ENCODE measurements around the gene ERGIC3.
"Not testable (repeated sequence)": the region's sequence is repeated elsewhere in the genome, so short reads cannot be mapped to it uniquely, and the experiment has no call there.

Gene ERGIC3

DNA sequence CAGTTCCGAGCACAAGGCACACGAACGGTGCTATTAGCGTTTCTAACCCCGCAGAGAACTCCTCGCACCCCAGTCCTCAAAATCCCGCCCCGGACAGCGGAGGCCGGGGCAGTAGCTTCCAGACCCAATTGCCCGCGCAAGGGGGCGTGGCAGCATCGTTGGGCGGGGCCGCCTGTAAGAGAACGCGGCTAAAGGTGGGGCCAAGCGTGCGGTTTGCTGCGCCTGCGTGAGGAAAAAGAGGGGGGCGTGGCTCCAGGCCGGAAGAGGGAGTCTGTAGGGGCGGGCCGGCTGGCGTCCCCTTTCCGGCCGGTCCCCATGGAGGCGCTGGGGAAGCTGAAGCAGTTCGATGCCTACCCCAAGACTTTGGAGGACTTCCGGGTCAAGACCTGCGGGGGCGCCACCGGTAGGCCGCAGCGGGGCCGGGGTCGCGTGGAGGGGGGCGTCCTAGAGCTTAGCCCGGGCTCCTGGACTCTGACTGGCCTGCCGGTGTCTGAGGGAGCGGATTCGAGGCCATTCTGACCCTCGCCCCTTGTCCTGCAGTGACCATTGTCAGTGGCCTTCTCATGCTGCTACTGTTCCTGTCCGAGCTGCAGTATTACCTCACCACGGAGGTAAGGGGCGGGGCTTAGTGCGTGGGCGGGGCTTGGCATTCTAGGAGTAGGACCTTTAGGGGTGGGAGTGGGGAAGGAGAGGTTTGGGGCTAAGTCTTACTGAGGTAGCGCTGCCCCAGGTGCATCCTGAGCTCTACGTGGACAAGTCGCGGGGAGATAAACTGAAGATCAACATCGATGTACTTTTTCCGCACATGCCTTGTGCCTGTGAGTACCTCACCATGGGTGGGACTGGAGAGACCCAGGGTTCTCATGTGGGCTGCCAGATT is at the start of gene ERGIC3:
TSS of gene ERGIC3 (plus strand) at position 296 of the 880 bp plus-strand sequence. CDS start at position 316, 20 bp downstream.
- DNase-seq, result peak; percentile 98

- no peak for DNase-seq
These were observed 49.5 kb upstream of the ERGIC3 start for GRCh38 chr20:35492352-35492751.

DNA sequence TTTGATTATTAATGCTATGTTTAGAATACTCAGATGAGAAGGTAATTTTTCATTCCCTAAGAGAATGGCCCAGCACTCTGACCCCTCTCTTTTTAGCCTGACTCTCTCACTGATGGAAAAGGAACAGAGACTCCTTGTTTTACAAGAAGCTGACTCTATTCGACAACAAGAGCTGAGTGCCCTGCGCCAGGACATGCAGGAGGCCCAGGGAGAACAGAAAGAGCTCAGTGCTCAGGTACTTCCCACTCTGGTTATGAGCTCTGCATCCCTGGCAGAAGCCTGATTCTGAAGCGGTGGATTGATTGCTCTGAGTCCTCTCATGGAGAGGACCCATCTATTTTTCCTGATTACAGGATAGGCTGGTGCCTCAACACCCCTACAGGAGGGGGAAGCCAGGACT is 45.4 kb upstream of the ERGIC3 start:
- no peak for DNase-seq

DNA sequence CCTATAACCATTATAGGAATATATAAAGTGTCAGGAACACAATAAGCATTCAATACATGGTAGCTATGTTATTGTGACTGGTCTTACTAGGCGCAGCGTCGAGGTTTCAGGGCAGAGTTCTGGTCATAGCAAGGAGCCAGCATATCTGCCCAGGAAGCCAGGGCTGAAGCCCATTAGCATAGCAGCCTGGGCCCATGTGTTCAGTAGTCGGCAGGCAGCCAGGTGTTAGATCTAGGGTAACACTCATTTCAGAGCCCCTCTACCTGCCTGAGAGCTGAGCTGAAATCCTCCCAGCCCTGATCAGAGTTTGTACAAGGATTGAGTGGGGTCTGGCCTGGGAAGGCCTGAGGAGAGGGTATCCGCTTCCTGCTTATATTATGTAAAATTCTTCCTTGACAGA is 44.6 kb upstream of the ERGIC3 start:
- DNase-seq, result no peak

GRCh38 chr20:35497780-35498189 is 44.1 kb upstream of the ERGIC3 start:
- no peak for DNase-seq

- no peak for DNase-seq
These were observed 42.6 kb upstream of the ERGIC3 start for GRCh38 chr20:35499271-35499670.

DNA sequence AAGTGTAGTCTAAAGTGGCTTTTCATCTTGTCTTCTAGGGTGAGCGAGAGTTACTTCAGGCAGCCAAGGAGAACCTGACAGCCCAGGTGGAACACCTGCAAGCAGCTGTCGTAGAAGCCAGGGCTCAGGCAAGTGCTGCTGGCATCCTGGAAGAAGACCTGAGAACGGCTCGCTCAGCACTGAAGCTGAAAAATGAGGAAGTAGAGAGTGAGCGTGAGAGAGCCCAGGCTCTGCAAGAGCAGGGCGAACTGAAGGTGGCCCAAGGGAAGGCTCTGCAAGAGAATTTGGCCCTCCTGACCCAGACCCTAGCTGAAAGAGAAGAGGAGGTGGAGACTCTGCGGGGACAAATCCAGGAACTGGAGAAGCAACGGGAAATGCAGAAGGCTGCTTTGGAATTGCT is 39.5 kb upstream of the ERGIC3 start:
- no peak for DNase-seq

GRCh38 chr20:35503281-35503680 is 38.6 kb upstream of the ERGIC3 start:
- no peak for DNase-seq

GRCh38 chr20:35503841-35504561 is 37.9 kb upstream of the ERGIC3 start:
- DNase-seq, result no peak

GRCh38 chr20:35504751-35505150 is 37.1 kb upstream of the ERGIC3 start:
- DNase-seq, result no peak

DNA sequence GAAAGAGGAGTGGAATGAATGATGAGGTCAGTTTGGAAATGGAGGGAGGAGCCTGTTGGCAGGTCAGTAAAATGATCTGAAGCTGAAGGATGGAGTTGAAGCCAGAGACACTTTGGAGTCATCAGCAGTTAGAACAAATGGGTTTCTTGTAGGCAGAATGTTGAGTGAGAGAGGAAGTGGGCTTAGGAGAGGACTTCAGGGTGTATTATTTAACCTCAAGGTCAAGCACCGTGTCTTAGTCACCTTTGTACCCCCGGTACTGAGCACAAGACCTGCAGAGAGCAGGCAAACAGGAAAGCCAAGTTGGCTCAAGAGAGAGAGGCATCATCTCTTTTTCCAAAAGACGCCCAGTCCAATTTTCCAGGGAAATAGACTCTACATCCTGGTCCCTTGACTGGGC is 35.7 kb upstream of the ERGIC3 start:
- DNase-seq, result no peak

DNA sequence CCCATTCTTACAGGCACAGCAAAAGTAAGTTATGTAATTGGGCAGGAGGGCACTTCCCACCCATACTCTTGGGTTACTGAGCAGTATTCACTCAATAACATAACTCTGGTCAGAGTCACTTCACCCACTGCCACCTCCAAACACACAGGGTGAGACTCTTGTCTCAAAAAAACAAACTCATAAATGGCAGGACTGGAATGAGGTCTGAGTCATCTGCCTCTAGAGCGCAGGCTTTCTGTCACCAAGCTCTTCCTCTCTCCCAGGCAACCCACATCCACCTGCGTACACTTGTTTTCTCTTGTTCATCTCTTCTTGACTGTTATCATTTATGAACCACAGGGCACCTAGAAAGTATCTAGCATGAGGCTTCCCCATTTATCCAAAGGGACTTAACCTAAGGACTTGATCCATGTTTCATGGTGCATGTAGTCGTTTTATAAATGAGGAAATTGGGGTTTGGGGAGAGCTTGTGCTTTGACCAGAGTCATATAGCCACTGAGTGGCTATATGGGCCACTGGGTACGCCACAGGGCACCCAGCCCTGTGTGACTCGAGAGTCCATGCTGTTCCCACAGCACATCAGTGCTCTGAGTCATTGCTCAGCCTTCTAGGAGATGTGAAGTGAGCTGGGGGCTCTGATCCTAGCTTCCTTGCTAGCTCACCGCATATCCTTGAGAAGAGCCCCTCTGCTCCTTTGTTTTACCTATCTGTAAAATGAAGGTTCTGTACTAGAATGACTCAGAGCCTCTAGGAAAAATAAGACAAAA is 34.8 kb upstream of the ERGIC3 start:
- DNase-seq, result no peak

DNA sequence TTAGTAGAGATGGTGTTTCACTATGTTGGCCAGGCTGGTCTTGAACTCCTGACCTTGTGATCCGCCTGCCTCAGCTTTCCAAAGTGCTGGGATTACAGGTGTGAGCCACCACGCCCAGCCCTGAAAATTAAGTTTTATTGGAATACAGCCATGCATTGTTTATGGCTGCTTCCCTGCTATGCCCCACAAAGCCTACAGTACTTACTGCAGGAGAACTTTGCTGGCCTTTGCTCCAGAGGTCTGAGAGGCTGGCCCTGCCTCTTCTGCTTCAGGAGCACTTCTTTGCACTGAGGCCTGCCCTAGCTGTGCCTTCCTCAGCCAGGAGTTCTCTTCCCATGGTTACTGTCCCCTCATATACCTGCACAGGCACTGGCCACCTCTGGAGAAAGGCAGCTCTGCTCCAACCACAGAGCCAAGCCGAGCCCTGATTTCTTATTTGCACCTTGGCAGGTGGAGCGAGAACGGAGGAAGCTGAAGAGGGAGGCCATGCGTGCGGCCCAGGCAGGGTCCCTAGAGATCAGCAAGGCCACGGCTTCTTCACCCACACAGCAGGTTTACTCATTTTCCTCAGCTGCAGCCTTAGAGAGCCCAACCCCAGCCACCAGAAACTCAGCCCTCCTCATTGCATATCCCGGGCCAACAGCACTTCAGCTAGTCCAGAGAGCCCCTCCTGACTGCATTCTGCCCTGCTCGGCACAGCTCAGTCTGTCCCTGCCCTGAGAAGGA is 33.2 kb upstream of the ERGIC3 start:
- no peak for DNase-seq

- DNase-seq, result no peak
These were observed 30.7 kb upstream of the ERGIC3 start for GRCh38 chr20:35510951-35511735.

DNA sequence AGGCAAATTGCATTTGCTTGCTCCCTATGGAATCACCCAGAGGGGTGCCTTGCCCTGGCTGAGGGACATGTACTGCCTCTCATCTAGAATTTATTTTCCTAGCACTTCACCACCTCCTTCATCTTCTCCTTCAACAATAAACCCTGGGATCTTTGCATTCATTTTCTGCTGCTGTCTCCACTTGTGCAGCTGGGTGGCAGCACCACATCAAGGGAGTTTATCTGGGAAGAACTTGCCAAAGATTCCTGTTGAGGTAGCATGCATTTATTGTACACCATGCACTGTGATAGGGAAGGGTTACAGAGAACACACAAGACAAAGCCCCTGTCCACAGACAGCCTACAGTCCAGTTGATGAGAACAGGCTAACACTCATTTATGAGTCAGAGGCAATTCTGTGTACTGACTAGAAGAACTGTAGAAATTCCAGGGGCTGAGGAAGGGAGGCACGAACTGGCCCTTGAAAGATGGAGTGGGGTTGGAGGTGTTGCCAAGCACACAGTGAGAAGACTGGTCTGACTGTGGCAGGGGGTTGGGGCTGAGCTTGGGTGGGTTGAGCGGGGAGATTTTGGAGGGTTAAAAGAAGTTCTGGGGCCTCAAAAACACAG is 30.0 kb upstream of the ERGIC3 start:
- DNase-seq, result peak; percentile 16

- DNase-seq, result no peak
These were observed 27.4 kb upstream of the ERGIC3 start for GRCh38 chr20:35514371-35514932.

DNA sequence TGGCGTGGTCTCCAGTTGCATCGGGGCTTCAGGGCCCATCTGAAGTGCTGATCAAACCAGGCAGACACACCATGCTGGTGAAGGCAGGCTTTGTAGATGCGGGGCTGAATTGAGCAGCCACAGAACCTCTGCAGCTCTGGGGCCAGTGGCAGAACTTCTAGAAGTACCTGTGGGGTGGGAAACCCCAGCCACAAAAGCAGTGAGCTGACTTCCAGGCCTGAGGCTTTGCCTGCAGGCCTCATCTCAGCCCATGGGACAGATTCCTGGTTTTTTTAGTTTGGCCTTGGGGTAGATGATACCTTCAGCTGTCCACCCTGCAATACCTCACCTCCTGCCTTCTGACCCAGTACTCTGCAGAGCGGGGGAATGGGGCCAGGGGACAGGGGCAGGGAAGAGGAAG is 26.5 kb upstream of the ERGIC3 start:
- DNase-seq, result no peak

DNA sequence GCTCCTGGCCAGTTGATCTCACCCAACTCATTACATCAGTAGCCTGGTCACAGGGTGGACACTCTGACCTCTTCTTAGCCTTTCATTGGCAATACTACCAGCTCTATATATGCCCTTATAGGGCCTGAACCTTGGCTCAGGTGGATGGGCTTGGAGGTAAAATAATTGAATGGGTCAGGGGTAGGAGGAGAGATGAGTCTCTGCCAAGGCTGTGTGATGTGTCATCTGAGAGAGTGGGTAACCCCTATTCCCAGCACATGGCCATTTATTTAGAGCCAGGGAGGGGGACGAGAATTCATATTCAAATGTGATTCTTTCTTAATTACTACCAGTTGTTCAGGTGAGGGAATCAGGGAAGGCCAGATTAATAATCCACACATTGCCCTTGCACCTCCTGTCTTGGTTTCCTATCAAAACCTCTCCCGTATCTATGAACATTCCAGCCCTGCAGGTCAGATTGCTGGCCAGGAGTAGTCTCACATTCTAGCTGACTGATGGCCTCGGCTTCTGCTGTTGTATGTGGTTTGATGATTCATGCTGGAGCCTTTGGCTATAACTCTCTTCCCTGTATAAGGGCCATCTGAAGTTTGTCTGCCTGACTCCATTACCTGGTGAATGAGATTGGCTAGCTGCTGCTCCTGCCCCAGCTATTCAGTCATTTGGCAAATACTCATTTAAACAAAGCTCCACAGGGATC is 25.8 kb upstream of the ERGIC3 start:
- DNase-seq, result no peak

DNA sequence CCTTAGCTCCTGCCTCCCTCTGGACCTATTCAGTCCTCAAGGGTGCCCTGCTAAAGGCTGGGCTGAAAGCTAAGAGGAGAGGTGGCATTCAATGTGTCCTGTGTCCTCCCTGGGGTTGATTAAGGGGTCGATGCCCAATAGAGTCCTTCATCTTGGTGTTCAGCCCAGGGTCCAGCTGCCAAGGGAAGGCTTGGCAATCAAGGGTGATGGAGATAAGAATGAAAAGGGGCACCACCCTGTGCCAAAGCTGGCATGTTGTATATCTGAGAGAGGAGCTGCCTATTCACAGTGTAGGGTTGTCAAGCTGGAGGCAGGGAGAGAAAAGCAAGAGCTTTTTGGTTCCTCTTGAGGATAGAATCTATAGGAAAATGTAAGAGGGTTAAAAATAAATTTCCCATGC is 24.8 kb upstream of the ERGIC3 start:
- no peak for DNase-seq

DNA sequence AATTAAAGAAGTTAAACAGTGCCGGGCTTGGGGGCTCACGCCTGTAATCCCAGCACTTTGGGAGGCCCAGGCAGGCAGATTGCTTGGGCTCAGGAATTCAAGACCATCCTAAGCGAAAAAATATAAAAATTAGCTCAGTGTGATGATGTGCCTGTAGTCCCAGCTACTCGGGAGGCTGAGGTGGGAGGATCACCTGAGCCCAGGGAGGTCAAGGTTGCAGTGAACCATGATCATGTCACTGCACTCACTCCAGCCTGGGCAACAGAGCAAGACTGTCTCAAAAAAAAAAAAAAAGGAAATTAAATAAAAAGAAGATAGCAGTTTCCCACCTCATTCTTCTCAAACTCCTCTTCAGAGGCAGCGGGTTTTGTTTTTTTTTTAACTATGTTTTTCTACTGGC is 24.1 kb upstream of the ERGIC3 start:
- DNase-seq, result not testable (repeated sequence)
